ENCODE data around the gene LMX1B.

The LMX1B gene

GRCh38 chr9:126617823-126618165 lies 4.1 kb downstream of the LMX1B start:
- DNase-seq (ENCODE audit: low read depth in 2 of 2) = no peak

GRCh38 chr9:126618190-126618584 lies 4.5 kb downstream of the LMX1B start:
- DNase-seq (ENCODE audit: low read depth in 2 of 2) = no peak

GRCh38 chr9:126618585-126619360 lies 5.0 kb downstream of the LMX1B start:
- no peak for DNase-seq (ENCODE audit: low read depth in 2 of 2)

- no peak for DNase-seq (ENCODE audit: low read depth in 2 of 2)
Measured at GRCh38 chr9:126619361-126620135, 5.8 kb downstream of the LMX1B start.

GRCh38 chr9:126620478-126620877 lies 6.8 kb downstream of the LMX1B start:
- no peak for DNase-seq (ENCODE audit: low read depth in 2 of 2)

GRCh38 chr9:126621061-126621918 lies 7.6 kb downstream of the LMX1B start:
- DNase-seq (ENCODE audit: low read depth in 2 of 2) = no peak

GRCh38 chr9:126621919-126622735 lies 8.4 kb downstream of the LMX1B start:
- no peak for DNase-seq (ENCODE audit: low read depth in 2 of 2)

GRCh38 chr9:126623314-126623666 lies 9.6 kb downstream of the LMX1B start:
- DNase-seq (ENCODE audit: low read depth in 2 of 2) = no peak

GRCh38 chr9:126623667-126624478 lies 10.1 kb downstream of the LMX1B start:
- no peak for DNase-seq (ENCODE audit: low read depth in 2 of 2)

- no peak for DNase-seq (ENCODE audit: low read depth in 2 of 2)
Measured at GRCh38 chr9:126624479-126624826, 10.7 kb downstream of the LMX1B start.

GRCh38 chr9:126624912-126625311 lies 11.2 kb downstream of the LMX1B start:
- no peak for DNase-seq (ENCODE audit: low read depth in 2 of 2)

GRCh38 chr9:126625329-126626126 lies 11.8 kb downstream of the LMX1B start:
- DNase-seq (ENCODE audit: low read depth in 2 of 2) = no peak

- no peak for DNase-seq (ENCODE audit: low read depth in 2 of 2)
Measured at GRCh38 chr9:126626127-126626925, 12.6 kb downstream of the LMX1B start.

- DNase-seq (ENCODE audit: low read depth in 2 of 2) = no peak
Measured at GRCh38 chr9:126626926-126627233, 13.2 kb downstream of the LMX1B start.

- no peak for DNase-seq (ENCODE audit: low read depth in 2 of 2)
Measured at GRCh38 chr9:126628146-126628545, 14.4 kb downstream of the LMX1B start.

GRCh38 chr9:126628969-126629674 lies 15.4 kb downstream of the LMX1B start:
- DNase-seq (ENCODE audit: low read depth in 2 of 2) = no peak

GRCh38 chr9:126630458-126631237 lies 16.9 kb downstream of the LMX1B start:
- DNase-seq (ENCODE audit: low read depth in 2 of 2) = no peak

- no peak for DNase-seq (ENCODE audit: low read depth in 2 of 2)
Measured at GRCh38 chr9:126631254-126631653, 17.5 kb downstream of the LMX1B start.
